GM19438 (cell line): Measurements from ENCODE around the gene MAEA.

Experiments
- ATAC-seq: cut with Tn5 transposase; IDR thresholded peaks from one replicate; pipeline ENCODE4 v1.9.1; 2021; ENCODE audit warnings: low read depth; ENCODE audit not compliant: unreplicated experiment

MAEA gene

GRCh38 chr4:1249731-1250526 is 39.8 kb upstream of the MAEA start:
- ATAC-seq, result peak; percentile 3

- ATAC-seq, result no peak
Measured at GRCh38 chr4:1250527-1250812, 39.2 kb upstream of the MAEA start.

- no peak for ATAC-seq
Measured at GRCh38 chr4:1250921-1251772, 38.5 kb upstream of the MAEA start.

GRCh38 chr4:1251773-1252066 is 38.0 kb upstream of the MAEA start:
- no peak for ATAC-seq

- no peak for ATAC-seq
Measured at GRCh38 chr4:1252928-1253492, 36.7 kb upstream of the MAEA start.

GRCh38 chr4:1253831-1254230 is 35.9 kb upstream of the MAEA start:
- ATAC-seq, result no peak

GRCh38 chr4:1255151-1255550 is 34.5 kb upstream of the MAEA start:
- no peak for ATAC-seq

- no peak for ATAC-seq
Measured at GRCh38 chr4:1255699-1256098, 34.0 kb upstream of the MAEA start.

GRCh38 chr4:1258457-1258856 is 31.2 kb upstream of the MAEA start:
- no peak for ATAC-seq

- ATAC-seq, result no peak
Measured at GRCh38 chr4:1259966-1260365, 29.7 kb upstream of the MAEA start.

GRCh38 chr4:1260418-1261106 is 29.1 kb upstream of the MAEA start:
- ATAC-seq, result no peak

GRCh38 chr4:1261107-1261928 is 28.4 kb upstream of the MAEA start:
- ATAC-seq, result no peak

GRCh38 chr4:1264942-1265341 is 24.7 kb upstream of the MAEA start:
- ATAC-seq, result no peak

- no peak for ATAC-seq
Measured at GRCh38 chr4:1265351-1265750, 24.3 kb upstream of the MAEA start.

GRCh38 chr4:1266881-1267763 is 22.6 kb upstream of the MAEA start:
- ATAC-seq, result no peak

- no peak for ATAC-seq
Measured at GRCh38 chr4:1269209-1269608, 20.5 kb upstream of the MAEA start.

GRCh38 chr4:1271686-1272085 is 18.0 kb upstream of the MAEA start:
- ATAC-seq, result no peak

- no peak for ATAC-seq
Measured at GRCh38 chr4:1274871-1275270, 14.8 kb upstream of the MAEA start.

GRCh38 chr4:1276984-1277383 is 12.7 kb upstream of the MAEA start:
- no peak for ATAC-seq
